ENCODE measurements around the gene TATDN2.
A peak's percentile ranks its signal among the peaks of the same experiment; 100 is the strongest.

The TATDN2 gene

GRCh38 chr3:10279384-10280176, 31.3 kb downstream of the TATDN2 start:
- TF ChIP-seq CTCF (IDR thresholded peaks at IDR 0.05; ENCODE audit: control insufficient read depth, extremely low read depth, insufficient read depth), result no peak
- no peak for DNase-seq (ENCODE audit: low read depth)
- H3K4me3 ChIP-seq (ENCODE audit: low read depth, low read length), result no peak overlapping the region

- no peak for DNase-seq (ENCODE audit: low read depth)
- TF ChIP-seq CTCF (IDR thresholded peaks at IDR 0.05; ENCODE audit: control insufficient read depth, extremely low read depth, insufficient read depth), result 0 out of 2 replicates have a peak, but pooled peaks have one; percentile 0
- no peak overlapping the region for H3K4me3 ChIP-seq (ENCODE audit: low read depth, low read length)
Measured at GRCh38 chr3:10280177-10280529, 31.9 kb downstream of the TATDN2 start.

- TF ChIP-seq CTCF (IDR thresholded peaks at IDR 0.05; ENCODE audit: control insufficient read depth, extremely low read depth, insufficient read depth), result no peak
- no peak for DNase-seq (ENCODE audit: low read depth)
Measured at GRCh38 chr3:10280571-10280970, 32.3 kb downstream of the TATDN2 start.

GRCh38 chr3:10281951-10282350, 33.7 kb downstream of the TATDN2 start:
- DNase-seq (ENCODE audit: low read depth), result no peak
- no peak overlapping the region for H3K4me3 ChIP-seq (ENCODE audit: low read depth, low read length)
- TF ChIP-seq CTCF (IDR thresholded peaks at IDR 0.05; ENCODE audit: control insufficient read depth, extremely low read depth, insufficient read depth), result no peak

More at GRCh38 chr3:10280571-10280970, 32.3 kb downstream of the TATDN2 start:
- no peak overlapping the region for H3K4me3 ChIP-seq (ENCODE audit: low read depth, low read length)

GRCh38 chr3:10283638-10284037, 35.4 kb downstream of the TATDN2 start:
- H3K4me3 ChIP-seq (ENCODE audit: low read depth, low read length), result no peak overlapping the region
- peak; percentile 95 for DNase-seq (ENCODE audit: low read depth)
- TF ChIP-seq CTCF (IDR thresholded peaks at IDR 0.05; ENCODE audit: control insufficient read depth, extremely low read depth, insufficient read depth), result no peak

GRCh38 chr3:10284496-10284895, 36.2 kb downstream of the TATDN2 start:
- no peak for DNase-seq (ENCODE audit: low read depth)
- no peak overlapping the region for H3K4me3 ChIP-seq (ENCODE audit: low read depth, low read length)
- no peak for TF ChIP-seq CTCF (IDR thresholded peaks at IDR 0.05; ENCODE audit: control insufficient read depth, extremely low read depth, insufficient read depth)
